GM19467 (cell line): ENCODE data around the gene ALDH3B2.
"Not testable (repeated sequence)": the region's sequence is repeated elsewhere in the genome, so short reads cannot be mapped to it uniquely, and the experiment has no call there.

Experiments
- ATAC-seq: cut with Tn5 transposase; IDR thresholded peaks from one replicate; pipeline ENCODE4 v1.9.1; 2021; ENCODE audit warnings: mild to moderate bottlenecking, moderate library complexity; ENCODE audit not compliant: unreplicated experiment

ALDH3B2 gene

DNA sequence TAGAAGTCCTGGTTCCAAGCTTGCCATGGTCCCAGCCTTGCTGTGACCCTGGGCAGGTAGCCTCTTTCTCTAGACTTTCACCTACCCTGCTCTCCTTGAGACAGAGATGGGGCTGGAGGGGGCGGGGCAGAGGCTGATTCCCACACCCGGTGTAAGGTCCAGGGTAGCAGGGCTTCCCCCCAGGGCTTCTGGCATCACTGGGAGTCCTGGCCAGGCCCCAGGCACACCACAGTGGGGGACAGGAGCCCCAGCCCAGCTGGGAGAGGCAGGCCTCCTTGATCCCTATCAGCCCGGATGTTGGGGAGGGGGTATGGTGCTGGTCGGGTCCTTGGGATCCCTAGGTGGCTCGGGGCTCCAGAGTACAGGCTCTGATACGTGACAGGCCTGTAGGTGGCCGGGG, 43.0 kb downstream of the ALDH3B2 start:
- no peak for ATAC-seq

DNA sequence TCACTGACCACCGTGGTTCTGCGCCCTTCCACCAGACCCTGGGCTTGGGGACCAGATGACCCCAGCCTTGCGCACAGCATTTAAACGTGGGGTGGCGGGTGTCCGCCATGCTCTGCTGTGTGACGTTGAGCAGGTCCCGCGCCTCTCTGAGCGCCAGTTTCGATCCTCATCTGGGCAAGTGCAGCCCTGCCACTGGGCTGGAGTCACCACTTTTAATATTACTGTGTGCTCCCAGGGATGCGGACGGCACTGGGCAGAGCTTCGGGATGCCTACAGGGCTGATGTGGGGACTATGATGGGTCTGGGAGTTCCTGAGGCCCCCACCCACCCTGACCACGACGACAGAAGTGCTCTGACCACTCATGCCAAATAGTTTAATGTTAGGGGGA, 43.5 kb downstream of the ALDH3B2 start:
- no peak for ATAC-seq

DNA sequence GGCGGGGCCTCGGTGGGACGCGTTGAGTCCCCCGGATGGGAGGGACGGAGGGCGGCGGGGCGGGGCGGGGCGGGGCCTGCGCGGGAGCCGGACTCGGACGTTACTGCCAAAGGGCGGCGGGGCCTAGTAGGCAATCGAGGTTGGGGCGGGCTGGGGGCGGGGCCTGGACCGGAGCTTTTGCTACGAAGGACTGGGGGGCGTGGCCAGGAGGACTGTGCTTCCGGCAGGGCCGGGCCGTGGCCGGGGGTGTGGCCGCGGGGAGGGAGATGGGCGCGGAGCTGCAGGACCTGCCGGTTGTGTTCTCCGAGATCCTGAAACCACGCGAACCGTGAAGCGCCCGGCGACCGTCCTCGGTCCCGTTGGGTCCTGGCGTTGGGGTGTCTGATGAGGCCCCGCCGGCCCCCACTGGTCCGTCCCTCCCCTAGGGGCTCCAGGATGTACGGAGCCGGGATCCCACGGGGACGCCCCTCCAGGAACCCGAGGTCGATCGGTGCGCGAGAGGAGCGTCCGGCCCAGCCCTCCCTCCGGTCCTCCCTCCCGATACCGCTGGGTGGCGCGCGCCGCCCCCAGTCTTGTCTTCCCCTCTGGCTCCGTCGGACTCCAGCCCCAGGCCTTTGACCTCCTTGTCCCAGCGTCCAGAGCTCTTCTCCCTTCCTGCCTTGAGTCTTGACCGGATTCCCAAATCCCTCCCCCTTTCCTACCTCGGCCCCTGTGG, 44.0 kb downstream of the ALDH3B2 start:
- ATAC-seq, result peak; percentile 55

DNA sequence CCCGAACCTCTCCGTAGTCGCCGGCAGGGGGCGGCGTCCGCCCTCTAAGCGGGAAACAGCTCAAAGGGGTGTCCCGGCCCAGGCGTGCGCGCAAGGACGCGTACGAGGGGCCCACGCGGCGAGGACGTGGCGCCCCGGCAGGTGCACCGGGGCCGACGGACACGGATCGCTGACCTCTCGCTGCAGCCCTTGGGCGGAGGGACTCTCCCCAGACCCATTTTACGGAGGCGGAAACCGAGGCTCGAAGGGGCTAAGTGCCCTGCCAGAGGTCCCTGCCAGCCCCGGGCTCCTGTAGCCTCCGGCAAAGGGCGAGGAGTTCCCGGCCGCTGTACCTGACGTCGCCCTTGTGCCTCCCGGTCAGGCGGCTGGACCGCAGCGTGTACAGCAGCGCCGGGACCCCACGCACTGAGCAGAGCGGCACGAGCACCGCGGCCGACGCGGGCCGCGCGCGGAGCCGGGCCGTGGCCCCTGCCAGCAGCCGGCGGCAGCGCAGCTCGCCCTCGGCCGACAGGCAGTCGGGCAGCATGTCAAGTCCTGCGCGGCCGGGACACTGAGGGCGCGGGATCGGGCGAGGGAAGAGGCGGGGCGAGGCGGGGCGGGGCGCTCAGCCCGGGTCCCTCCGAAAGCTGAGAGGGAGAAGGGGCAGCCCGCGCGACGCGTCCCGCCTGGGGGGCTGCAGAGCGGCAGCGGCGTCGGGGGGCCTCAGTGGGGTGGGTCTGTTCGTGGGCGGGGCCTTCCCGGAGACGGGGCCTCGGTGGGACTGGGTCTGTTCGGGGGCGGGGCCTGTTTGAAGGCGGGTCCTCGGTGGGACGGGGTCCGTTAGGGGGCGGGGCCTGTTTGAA, 44.8 kb downstream of the ALDH3B2 start, which contains the start of gene NUDT8:
NUDT8 (minus strand) TSS at position 552 of the 842 bp plus-strand sequence; CDS start at position 526, 26 bp downstream.
- peak; percentile 47 for ATAC-seq

DNA sequence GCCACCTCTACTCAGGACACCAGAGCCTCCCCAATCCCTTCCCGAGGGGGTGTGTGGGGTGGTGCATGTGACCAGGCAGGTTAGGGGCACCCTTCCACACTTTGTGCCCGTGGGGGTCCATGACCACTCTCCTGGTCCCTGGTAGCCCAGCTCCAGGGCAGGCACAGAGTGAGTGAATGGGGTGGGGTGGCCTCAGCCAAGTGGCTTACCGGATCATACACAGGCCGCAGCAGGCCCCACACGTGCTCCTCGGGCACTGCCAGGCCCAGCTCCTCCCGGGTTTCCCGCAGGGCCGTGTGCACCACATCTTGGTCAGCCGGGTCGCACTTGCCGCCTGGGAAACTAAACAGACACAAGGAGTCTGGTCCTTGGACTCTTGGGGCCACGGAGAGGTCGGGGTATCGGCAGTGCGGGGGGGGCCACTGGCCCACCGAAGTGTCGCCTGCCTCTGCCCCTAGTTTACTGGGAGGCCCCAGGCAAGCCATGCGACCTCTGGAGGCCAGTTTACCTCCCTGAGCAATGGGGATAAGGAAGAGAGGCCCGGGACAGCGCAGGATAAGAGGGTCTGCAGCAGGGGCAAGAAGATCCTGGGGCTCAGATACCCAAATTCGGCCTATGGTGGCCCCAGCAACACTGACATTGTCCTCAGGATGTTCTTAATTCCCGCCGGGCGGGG, 45.6 kb downstream of the ALDH3B2 start:
- ATAC-seq, result no peak

DNA sequence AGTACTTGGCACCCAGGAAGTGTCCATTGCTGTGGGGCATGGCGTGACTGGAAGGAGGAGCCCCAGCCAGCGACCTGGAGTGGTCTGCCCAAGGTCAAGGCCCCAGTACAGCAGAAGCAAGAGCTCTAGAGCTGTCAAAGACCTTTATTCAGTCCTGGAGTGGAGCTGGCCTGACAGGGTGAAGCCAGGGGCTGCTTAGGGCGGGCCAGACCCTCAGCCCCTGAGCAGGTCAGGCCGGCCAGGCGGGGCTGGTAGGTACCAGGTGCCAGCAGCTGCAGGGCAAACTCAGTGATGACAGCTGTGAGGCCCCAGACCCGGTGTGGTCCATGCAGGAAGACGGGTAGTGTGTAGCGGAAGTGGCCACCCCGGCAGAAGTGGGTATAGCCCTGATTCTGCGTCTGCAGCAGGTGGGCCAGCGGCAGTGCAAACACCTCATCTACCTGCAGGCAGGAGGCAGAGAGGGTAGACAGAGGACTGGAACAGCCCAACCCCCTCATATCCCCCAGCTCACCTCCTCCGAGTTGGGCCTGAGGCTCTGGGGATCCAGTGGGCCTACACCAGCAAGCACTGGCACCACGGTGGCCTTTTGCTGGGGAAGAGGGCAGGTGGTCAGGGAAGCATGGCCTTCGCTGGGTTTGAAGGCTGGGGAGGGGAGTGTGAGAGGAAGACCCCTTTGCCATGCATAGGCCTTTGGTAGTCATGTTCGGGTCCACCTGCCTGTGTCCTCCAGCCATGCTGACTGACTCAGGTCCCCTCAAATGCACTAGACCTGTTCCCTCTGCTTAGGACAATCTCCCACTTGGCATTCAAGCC, 46.4 kb downstream of the ALDH3B2 start:
- no peak for ATAC-seq

DNA sequence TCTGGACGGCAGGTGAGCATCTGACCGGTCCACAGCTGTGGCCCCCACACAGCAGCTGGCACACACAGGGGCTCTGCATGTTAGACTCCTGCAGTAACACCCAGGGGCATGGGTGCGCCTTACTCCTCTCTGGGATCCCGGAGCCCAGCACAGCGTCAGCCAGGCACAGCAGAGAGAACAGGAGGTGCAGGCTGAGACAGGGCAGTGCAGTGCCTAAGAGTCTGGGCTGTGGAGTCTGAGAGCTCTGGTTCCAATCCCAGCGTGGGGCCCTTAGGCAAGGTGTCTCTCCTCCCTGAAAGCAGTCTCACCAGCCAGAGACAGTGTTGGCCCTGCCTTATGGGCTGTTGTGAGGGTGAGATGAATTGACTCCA, 47.0 kb downstream of the ALDH3B2 start:
- ATAC-seq, result no peak

DNA sequence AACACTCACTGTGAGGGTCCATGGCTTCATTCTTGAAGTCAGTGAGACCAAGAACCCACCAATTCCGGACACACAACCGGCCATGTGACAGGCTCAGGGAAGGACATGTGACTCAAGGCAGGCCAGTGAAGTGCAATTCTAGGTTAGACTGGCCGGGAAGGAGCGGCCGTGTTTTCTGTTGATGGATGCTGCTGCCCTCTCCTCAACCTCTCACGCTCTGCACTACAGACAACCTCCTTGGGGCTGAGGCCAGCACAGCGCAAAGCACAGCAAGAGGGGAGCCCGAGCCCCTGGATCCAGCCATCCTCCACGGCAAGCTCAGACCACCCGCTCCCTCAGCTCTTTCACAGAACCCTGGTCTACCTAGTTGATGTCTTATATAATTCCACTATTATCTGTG, 47.5 kb downstream of the ALDH3B2 start:
- ATAC-seq, result no peak

DNA sequence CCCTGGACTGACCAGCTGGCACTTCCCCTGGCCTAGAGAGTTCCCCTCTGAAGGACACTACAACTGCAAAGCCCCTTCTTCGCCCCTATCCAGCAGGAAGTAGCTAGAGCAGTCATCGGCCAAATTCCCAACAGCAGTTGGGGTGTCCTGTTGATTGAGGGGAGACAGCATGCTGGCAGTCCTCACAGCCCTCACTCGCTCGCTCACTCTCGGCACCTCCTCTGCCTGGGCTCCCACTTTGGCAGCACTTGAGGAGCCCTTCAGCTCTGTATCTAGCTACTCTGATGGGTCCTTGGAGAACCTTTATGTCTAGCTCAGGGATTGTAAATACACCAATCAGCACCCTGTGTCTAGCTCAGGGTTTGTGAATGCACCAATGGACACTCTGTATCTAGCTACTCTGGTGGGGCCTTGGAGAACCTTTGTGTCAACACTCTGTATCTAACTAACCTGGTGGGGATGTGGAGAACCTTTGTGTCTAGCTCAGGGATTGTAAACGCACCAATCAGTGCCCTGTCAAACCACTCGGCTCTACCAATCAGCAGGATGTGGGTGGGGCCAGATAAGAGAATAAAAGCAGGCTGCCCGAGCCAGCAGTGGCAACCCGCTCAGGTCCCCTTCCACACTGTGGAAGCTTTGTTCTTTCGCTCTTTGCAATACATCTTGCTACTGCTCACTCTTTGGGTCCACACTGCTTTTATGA, 48.1 kb downstream of the ALDH3B2 start:
- ATAC-seq, result not testable (repeated sequence)

DNA sequence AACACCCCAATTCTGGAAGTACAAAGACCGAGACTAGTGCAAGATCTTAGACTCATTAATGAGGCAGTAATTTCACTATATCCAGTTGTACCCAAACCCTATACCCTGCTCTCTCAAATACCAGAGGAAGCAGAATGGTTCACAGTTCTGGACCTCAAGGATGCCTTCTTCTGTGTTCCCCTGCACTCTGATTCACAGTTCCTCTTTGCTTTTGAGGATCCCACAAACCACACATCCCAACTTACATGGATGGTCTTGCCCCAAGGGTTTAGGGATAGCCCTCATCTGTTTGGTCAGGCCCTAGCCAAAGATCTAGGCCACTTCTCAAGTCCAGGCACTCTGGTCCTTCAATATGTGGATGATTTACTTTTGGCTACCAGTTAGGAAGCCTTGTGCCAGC, 50.6 kb downstream of the ALDH3B2 start:
- not testable (repeated sequence) for ATAC-seq

DNA sequence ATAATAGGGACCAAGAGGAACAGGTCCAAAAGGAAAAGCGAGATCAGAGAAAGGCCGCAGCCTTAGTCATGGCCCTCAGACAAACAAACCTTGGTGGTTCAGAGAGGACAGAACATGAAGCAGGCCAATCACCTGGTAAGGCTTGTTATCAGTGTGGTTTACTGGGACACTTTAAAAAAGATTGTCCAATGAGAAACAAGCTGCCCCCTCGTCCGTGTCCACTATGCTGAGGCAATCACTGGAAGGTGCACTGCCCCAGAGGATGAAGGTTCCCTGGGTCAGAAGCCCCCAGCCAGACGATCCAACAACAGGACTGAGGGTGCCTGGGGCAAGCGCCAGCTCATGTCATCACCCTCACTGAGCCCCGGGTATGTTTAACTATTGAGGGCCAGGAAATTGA, 51.5 kb downstream of the ALDH3B2 start:
- not testable (repeated sequence) for ATAC-seq

DNA sequence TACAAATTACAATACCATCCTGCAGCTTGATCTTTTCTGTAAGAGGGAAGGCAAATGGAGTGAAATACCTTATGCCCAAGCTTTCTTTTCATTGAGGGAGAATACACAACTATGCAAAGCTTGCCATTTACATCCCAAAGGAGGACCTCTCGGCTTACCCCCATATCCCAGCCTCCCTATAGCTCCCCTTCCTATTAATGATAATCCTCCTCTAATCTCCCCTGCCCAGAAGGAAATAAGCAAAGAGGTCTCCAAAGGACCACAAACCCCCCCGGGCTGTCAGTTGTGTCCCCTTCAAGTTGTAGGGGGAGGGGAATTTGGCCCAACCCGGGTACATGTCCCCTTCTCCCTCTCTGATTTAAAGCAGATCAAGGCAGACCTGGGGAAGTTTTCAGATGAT, 52.5 kb downstream of the ALDH3B2 start:
- ATAC-seq, result not testable (repeated sequence)

DNA sequence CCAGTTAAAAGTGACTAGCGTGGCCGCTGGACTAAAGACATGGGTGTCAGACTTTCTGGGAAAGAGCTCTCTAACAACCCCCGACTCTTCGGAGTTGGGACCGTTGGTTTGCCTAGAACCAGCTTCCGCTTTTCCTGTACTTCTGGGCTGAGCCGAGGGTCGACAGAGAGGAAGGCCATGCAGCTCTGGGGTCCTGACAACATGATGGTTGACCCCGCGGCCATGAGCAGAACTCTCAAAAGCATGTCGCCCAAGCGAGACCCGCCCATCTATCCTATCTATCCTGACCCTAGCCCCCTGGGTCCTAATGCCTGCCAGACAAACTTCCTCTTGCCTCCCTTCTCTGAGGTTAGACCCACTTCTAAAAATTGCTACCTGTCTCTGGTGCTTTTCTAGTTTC, 53.8 kb downstream of the ALDH3B2 start:
- ATAC-seq, result not testable (repeated sequence)

DNA sequence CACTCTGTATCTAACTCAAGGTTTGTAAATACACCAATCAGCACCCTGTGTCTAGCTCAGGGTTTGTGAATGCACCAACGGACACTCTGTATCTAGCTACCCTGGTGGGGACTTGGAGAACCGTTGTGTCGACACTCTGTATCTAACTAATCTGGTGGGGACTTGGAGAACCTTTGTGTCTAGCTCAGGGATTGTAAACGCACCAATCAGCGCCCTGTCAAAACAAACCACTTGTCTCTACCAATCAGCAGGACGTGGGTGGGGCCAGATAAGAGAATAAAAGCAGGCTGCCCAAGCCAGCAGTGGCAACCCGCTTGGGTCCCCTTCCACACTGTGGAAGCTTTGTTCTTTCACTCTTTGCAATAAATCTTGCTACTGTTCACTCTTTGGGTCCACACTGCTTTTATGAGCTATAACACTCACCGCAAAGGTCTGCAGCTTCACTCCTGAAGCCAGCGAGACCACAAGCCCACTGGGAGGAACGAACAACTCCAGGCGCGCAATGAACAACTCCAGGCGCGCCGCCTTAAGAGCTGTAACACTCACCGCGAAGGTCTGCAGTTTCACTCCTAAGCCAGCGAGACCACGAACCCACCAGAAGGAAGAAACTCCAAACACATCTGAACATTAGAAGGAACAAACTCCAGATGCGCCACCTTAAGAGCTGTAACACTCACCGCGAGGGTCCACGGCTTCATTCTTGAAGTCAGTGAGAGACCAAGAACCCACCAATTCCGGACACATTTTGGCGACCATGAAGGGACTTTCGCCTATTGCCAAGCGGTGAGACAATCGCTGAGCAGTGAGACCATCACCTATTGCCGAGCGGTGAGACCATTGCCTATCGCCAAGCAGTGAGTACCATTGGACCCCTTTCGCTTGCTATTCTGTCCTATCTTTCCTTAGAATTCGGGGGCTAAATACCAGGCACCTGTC, 54.5 kb downstream of the ALDH3B2 start:
- ATAC-seq, result not testable (repeated sequence)

DNA sequence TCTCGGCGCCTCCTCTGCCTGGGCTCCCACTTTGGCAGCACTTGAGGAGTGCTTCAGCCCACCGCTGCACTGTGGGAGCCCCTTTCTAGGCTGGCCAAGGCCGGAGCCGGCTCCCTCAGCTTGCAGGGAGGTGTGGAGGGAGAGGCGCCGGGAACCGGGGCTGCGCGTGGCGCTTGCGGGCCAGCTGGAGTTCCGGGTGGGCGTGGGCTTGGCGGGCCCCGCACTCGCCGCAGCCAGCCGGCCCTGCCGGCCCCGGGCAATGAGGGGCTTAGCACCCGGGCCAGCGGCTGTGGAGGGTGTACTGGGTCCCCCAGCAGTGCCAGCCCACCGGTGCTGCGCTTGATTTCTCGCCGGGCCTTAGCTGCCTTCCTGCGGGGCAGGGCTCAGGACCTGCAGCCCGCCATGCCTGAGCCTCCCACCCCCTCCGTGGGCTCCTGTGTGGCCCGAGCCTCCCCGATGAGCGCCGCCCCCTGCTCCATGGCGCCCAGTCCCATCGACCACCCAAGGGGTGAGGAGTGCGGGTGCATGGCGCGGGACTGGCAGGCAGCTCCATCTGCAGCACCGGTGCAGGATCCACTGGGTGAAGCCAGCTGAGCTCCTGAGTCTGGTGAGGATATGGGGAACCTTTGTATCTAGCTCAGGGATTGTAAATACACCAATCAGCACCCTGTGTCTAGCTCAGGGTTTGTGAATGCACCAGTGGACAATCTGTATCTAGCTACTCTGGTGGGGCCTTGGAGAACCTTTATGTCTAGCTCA, 55.3 kb downstream of the ALDH3B2 start:
- ATAC-seq, result not testable (repeated sequence)

DNA sequence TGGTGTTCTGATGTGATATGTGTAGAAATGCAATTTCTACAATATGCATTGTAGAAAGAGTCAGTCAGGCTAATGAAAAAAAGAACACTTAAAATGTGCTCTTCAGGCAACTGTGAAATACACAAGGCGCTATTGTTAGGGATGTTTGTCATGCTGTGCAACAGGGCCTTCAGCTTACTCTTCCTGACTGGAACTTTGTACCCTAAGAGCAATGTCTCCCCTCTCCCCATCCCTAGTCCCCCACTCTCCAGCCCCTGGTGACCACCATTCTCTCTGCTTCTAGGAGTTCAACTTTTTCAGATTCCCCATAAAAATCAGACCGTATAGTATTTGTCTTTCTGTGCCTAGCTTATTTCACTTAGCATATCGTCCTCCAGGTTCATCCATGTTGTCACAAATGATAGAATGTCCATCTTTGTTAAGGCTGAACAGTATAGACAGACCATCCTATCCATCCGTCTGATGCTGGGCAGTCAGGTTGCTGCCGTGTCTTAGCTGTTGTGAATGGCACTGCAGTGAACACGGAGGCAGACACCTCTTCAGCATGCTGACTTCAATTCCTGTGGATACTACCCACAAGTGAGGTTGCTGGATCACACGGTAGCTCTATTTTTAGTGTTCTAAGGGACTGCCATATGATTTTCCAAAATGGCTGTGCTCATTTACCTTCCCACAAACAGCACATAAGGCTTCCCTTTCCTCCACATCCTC, 57.0 kb downstream of the ALDH3B2 start:
- no peak for ATAC-seq

DNA sequence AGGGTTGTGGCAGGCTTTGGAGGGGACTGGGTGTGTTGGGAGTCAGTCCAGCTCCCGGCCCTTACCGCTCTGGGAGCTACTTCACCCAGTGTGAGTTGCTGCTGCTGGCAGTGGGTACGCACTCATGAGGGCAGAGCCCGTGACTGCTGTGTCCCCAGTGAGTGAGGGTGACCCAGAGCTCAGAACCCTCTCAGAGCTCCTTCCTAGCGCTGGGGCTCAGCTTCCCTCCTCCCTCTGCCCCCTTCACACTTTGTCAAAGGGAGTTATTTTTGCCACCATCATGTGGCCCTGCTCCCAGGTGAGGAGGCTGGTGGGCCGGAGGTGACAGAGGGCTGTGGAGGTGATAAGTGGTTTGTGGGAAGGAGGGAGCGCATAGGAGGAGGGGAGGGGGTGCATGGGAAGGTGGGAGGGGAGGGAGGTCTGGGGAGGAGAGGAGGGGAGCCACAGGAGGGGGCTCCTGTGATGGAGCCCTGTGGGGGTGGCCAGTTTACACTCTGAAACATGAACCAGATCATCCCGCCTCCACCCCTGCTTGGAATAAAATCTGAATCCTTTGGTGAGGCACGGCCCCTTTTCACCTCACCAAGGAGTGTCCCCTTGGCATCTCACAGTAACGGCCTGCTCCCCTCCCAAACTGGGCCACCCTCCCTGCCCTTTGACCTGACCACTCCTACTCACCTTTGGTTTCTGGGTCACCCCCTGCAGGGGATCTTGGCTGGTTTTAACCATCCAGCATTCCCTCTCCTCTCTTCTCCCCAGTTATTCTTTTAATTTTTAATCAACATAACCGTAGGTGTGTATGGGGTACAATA, 57.8 kb downstream of the ALDH3B2 start:
- ATAC-seq, result no peak
